NCI-H345 treated with DMSO at 0.1 percent for 48 hours (cell line): Measurements from ENCODE around the gene MFSD6.

Experiments
- DNase-seq: peaks from one replicate; lab custom pipeline; 2025; ENCODE audit not compliant: unreplicated experiment; lab: John Stamatoyannopoulos, UW

The MFSD6 gene

GRCh38 chr2:190527214-190527613 is 119.1 kb downstream of the MFSD6 start:
- no peak for DNase-seq

- DNase-seq = no peak
Observed at GRCh38 chr2:190527918-190528317, 119.8 kb downstream of the MFSD6 start.

- DNase-seq = no peak
Observed at GRCh38 chr2:190528521-190529001, 120.4 kb downstream of the MFSD6 start.

GRCh38 chr2:190529486-190530247 is 121.5 kb downstream of the MFSD6 start:
- DNase-seq = no peak

GRCh38 chr2:190530248-190530900 is 122.2 kb downstream of the MFSD6 start:
- no peak for DNase-seq

GRCh38 chr2:190532581-190532980 is 124.4 kb downstream of the MFSD6 start:
- no peak for DNase-seq

- DNase-seq = no peak
Observed at GRCh38 chr2:190533175-190533967, 125.2 kb downstream of the MFSD6 start.

- DNase-seq = no peak
Observed at GRCh38 chr2:190533968-190534309, 125.8 kb downstream of the MFSD6 start.

- peak; percentile 61 for DNase-seq
Observed at GRCh38 chr2:190534310-190535120, 126.4 kb downstream of the MFSD6 start, which contains the start of gene NEMP2. Gene NEMP2 (minus strand): TSS chr2:190534722. CDS start chr2:190534655, 67 bp downstream.

- DNase-seq = no peak
Observed at GRCh38 chr2:190535121-190535439, 126.9 kb downstream of the MFSD6 start.

- DNase-seq = peak; percentile 23
Observed at GRCh38 chr2:190535586-190535985, 127.4 kb downstream of the MFSD6 start.

- DNase-seq = no peak
Observed at GRCh38 chr2:190537765-190538164, 129.6 kb downstream of the MFSD6 start.

GRCh38 chr2:190538201-190538600 is 130.0 kb downstream of the MFSD6 start:
- no peak for DNase-seq

- DNase-seq = no peak
Observed at GRCh38 chr2:190540048-190540447, 131.9 kb downstream of the MFSD6 start.

- no peak for DNase-seq
Observed at GRCh38 chr2:190545093-190545492, 136.9 kb downstream of the MFSD6 start.

GRCh38 chr2:190545555-190546385 is 137.6 kb downstream of the MFSD6 start:
- DNase-seq = no peak

- no peak for DNase-seq
Observed at GRCh38 chr2:190546734-190547133, 138.6 kb downstream of the MFSD6 start.

- DNase-seq = no peak
Observed at GRCh38 chr2:190547886-190548285, 139.7 kb downstream of the MFSD6 start.

- no peak for DNase-seq
Observed at GRCh38 chr2:190550137-190550536, 142.0 kb downstream of the MFSD6 start.
